Tibial nerve (tissue), 4 donors: ENCODE data around the gene ZBTB32. TPM values are rescaled to one million over a fixed set of nuclear protein-coding genes. Genes with fewer than 3 reads are reported as not detected.
A peak's percentile ranks its signal among the peaks of the same experiment; 100 is the strongest.

Experiments used
- DNase-seq, 2 donors: peaks; one replicate each; pipeline ENCODE4 v3.0.0-alpha.2; 2019; ENCODE audit warnings: low spot score in 2 of 2
- H3K27ac ChIP-seq, 4 donors: fragments of 200-600 bp; sonication (generic) in 3 of 4; one replicate each; pipeline ENCODE4 v1.5.1; 2017 to 2019; ENCODE audit warnings: mild to moderate bottlenecking in 1 of 4
- H3K27me3 ChIP-seq, 2 donors: fragments of 200-600 bp; sonication (generic) in 1 of 2; one replicate each; pipeline versions ENCODE4 v1.5.1 to v1.6.0; 2017 to 2019
- H3K36me3 ChIP-seq, 3 donors: fragments of 200-600 bp; sonication (generic); one replicate each; pipeline ENCODE4 v1.5.1; 2018 to 2019
- H3K4me1 ChIP-seq, 4 donors: fragments of 200-600 bp; sonication (generic) in 3 of 4; one replicate each; pipeline ENCODE4 v1.5.1; 2017 to 2019
- H3K4me3 ChIP-seq, 4 donors: fragments of 200-600 bp; sonication (generic) in 3 of 4; one replicate each; pipeline ENCODE4 v1.5.1; 2017 to 2019; ENCODE audit warnings: mild to moderate bottlenecking in 1 of 4, moderate library complexity in 1 of 4
- H3K9me3 ChIP-seq, 4 donors: fragments of 200-600 bp; sonication (generic) in 3 of 4; one replicate each; pipeline ENCODE4 v1.5.1; 2017 to 2019
- CTCF ChIP-seq, 5 experiments: fragments of 200-600 bp in 3 of 5; fragments of 450-650 bp in 2 of 5; sonication (generic) in 3 of 5; IDR thresholded peaks; one replicate each; pipeline ENCODE4 v1.5.1; 2016 to 2019; ENCODE audit warnings: antibody characterized with exemption in 5 of 5, mild to moderate bottlenecking in 3 of 5, moderate library complexity in 2 of 5
- EP300 ChIP-seq, 2 donors: sonication (generic); formaldehyde crosslinking; IDR thresholded peaks; one replicate each; pipeline ENCODE4 v1.6.1; 2017; ENCODE audit warnings: antibody characterized with exemption in 2 of 2, mild to moderate bottlenecking in 1 of 2
- POLR2A ChIP-seq, 2 donors: fragments of 450-650 bp; IDR thresholded peaks; one replicate each; pipeline ENCODE4 v1.6.1; 2017; ENCODE audit warnings: antibody characterized with exemption in 2 of 2, mild to moderate bottlenecking in 2 of 2, moderate library complexity in 2 of 2
- WGBS, 2 donors: methylation state at CpG; one replicate each; pipeline ENCODE4 v1.1.5; 2018; 5-methylcytosine and 5-hydroxymethylcytosine counted together
- total RNA-seq, 4 donors: library from RNA; depleted of rRNA; stranded (reverse); fragments of >200 nt; gene quantifications; one replicate each; pipeline ENCODE4 v1.1.0, GENCODE V29; 2016

ZBTB32 gene
- total RNA-seq, 4 donors from 2014 or later = not detected

GRCh38 chr19:35693835-35694599 is 10.3 kb upstream of the ZBTB32 start:
- Histone ChIP-seq H3K36me3 (no peaks in the 10 kb centered on the region), H3K4me3 (no peak overlapping the region), H3K27me3 (no peaks in the 10 kb centered on the region), H3K9me3 (no peaks in the 10 kb centered on the region), H3K27ac (no peak overlapping the region), H3K4me1 (no peaks in the 10 kb centered on the region)
- peak; percentile 71 to 91 for DNase-seq
- 25 to 30% methylated on average over 8 of the region's 8 CpGs for whole genome bisulfite sequencing, 2 donors
- no peak for TF ChIP-seq POLR2A (IDR thresholded peaks at IDR 0.05)
- peak in 1 of 2 donors; percentile 50 for TF ChIP-seq EP300 (IDR thresholded peaks at IDR 0.05)
- TF ChIP-seq CTCF (IDR thresholded peaks at IDR 0.05) = peak; percentile 92 to 96 (median 94)

GRCh38 chr19:35695895-35696422 is 8.4 kb upstream of the ZBTB32 start:
- DNase-seq = no peak
- no peak overlapping the region for H3K27ac ChIP-seq
- H3K9me3 ChIP-seq = no peaks in the 10 kb centered on the region
- H3K36me3 ChIP-seq = no peaks in the 10 kb centered on the region
- TF ChIP-seq EP300 (IDR thresholded peaks at IDR 0.05) (no peak), POLR2A (IDR thresholded peaks at IDR 0.05) (no peak), CTCF (IDR thresholded peaks at IDR 0.05) (no peak)
- H3K4me1 ChIP-seq = no peaks in the 10 kb centered on the region
- no peaks in the 10 kb centered on the region for H3K27me3 ChIP-seq
- 85 to 87% methylated on average over 2 of the region's 2 CpGs for WGBS, 2 donors
- no peak overlapping the region for H3K4me3 ChIP-seq

- TF ChIP-seq POLR2A (IDR thresholded peaks at IDR 0.05) (no peak), CTCF (IDR thresholded peaks at IDR 0.05) (no peak), EP300 (IDR thresholded peaks at IDR 0.05) (no peak)
- no peaks in the 10 kb centered on the region for H3K36me3 ChIP-seq
- H3K4me1 ChIP-seq = peaks cover 0 to 3% (median 0%) of the 10 kb centered on the region in 4 donors
- H3K4me3 ChIP-seq = no peak overlapping the region
- no peak overlapping the region for H3K27ac ChIP-seq
- no peaks in the 10 kb centered on the region for H3K27me3 ChIP-seq
- 73 to 87% methylated on average over 4 of the region's 4 CpGs for WGBS, 2 donors
- no peak for DNase-seq
- H3K9me3 ChIP-seq = no peaks in the 10 kb centered on the region
Observed at GRCh38 chr19:35696835-35697234, 7.5 kb upstream of the ZBTB32 start.

DNA sequence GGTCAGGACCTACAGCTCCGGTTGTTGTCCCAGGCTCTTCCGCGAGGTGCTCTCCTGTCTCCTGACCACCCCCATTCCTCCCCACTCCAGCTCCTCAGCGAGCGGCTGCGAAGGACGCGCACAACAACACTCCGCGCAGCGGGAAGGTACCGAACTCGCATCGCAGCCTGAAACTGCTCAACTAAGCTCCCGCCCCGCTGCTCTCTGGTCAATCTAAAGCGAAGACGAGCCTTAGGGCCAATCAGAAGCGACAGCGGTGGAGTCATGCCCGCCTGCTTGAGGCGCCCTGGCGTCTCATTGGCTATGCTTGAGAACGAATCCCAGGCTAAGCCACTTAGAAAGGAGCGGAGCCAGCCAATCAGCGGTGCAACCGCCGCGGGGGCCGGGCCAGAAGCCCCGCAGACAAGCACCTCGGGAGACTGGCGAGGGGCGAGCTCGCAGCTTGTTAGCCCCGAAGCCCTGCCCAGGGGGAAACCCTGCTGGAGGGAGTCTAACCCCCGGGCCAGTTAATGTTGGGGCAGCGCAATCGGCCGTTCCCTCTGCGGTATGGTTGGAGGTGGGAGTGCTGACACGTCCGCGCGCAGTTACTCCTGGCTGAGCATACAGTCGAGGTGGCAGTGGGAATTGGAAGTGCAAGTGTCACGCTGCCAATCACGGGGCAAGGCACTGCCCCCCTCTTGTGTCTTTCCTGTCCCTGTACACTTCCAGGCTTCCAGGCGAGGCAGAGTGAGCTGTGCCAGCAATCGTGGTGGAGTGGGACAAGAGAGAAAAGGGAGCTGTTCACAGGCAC is 1.9 kb upstream of the ZBTB32 start:
- peak overlapping the region; percentile 44 to 76 (median 62) for H3K4me3 ChIP-seq
- no peaks in the 10 kb centered on the region for H3K9me3 ChIP-seq
- H3K36me3 ChIP-seq = no peaks in the 10 kb centered on the region
- 0 to 2% methylated on average over 37 to 48 of the region's 50 CpGs for WGBS, 2 donors
- peak overlapping the region in 2 of 4 donors; percentile 26 to 74 for H3K27ac ChIP-seq
- DNase-seq = peak; percentile 87 to 93
- H3K4me1 ChIP-seq = peaks cover 0 to 16% (median 3%) of the 10 kb centered on the region in 4 donors
- H3K27me3 ChIP-seq = no peaks in the 10 kb centered on the region
- TF ChIP-seq POLR2A (IDR thresholded peaks at IDR 0.05) (peak in 1 of 2 donors; percentile 25), EP300 (IDR thresholded peaks at IDR 0.05) (peak; percentile 15 to 62), CTCF (IDR thresholded peaks at IDR 0.05) (peak in 2 of 5 experiments; percentile 7 to 16)
